HG02763 (cell line): ENCODE results near the gene ALDOC.
"Not testable (repeated sequence)": the region's sequence is repeated elsewhere in the genome, so short reads cannot be mapped to it uniquely, and the experiment has no call there.

Experiments used
- ATAC-seq: cut with Tn5 transposase; IDR thresholded peaks from one replicate; pipeline ENCODE4 v1.9.1; 2021; ENCODE audit warnings: mild to moderate bottlenecking, moderate library complexity; ENCODE audit not compliant: unreplicated experiment

The ALDOC gene

DNA sequence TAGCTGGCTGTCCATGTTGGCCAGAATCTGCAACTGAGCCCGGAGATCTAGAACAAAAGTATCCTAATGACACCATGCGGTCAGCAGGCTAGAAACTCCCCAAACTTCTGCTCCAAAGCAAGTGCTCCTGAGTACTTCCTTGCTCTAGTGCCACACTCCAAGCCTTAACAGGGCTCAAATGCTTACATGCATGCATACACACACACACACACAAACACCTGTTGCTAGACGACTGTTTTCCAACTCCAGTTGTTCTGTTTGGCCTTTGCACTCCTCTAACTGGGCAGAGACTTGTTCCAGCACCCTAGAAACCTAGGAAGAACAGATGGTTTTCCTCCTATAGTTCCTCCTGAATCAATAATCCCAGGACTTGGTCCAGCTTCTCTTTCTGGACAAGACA, 7.7 kb upstream of the ALDOC start:
- no peak for ATAC-seq

DNA sequence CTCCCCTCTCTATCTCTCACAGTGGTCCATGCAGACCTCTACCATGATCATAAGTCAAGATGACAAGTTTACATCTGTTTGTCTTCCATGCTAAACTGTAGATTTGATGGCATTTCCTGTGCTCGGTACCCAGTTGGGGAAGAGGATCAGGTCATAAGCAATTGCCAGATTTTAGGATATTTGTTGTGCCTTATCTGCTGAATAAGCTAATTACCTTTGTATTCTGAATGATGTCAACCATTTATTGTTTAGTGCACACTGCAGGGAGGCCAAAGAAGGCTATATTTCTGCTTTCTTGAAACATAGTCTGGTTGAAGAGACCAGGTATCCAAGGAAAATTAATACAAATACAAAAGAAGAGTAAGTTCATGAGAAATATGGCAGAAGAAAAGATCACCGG, 5.8 kb upstream of the ALDOC start:
- ATAC-seq = no peak

DNA sequence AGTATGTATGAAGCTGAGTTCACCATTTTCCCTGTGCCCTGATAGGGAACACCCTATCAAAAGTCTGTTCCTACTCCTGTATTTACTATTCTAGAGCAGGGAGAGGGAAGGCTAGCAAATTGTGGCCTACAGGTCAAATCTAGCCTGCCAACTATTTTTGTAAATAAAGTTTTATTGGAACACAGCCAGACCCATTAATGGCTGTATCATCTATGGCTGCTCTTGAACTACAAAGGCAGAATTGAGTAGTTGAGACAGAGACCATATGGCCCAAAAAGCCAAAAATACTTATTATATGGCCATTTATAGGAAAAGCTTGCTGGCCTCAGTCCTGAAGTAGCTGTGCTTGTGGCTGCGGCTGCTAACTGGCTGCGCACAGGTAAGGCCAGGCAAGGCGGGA, 4.3 kb upstream of the ALDOC start:
- no peak for ATAC-seq

DNA sequence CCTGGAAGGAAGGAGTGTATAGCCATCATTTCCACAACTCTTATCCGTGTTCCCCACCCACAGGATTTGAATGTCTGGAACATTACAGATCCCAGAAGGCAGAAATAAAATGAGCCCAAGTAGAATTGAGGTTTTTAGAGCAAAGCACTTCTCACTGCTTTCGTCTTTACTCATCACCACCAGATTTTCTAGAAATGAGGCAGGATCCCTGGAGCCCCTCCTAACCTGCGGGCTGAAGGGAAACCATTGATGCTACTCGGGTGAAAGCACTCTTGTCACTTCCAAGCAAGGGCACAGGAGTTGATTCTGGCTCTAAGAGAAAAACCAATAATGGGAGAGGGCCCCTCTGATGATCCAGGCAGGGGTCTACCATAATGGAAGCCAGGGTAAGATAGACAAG, 2.8 kb upstream of the ALDOC start:
- ATAC-seq = no peak

DNA sequence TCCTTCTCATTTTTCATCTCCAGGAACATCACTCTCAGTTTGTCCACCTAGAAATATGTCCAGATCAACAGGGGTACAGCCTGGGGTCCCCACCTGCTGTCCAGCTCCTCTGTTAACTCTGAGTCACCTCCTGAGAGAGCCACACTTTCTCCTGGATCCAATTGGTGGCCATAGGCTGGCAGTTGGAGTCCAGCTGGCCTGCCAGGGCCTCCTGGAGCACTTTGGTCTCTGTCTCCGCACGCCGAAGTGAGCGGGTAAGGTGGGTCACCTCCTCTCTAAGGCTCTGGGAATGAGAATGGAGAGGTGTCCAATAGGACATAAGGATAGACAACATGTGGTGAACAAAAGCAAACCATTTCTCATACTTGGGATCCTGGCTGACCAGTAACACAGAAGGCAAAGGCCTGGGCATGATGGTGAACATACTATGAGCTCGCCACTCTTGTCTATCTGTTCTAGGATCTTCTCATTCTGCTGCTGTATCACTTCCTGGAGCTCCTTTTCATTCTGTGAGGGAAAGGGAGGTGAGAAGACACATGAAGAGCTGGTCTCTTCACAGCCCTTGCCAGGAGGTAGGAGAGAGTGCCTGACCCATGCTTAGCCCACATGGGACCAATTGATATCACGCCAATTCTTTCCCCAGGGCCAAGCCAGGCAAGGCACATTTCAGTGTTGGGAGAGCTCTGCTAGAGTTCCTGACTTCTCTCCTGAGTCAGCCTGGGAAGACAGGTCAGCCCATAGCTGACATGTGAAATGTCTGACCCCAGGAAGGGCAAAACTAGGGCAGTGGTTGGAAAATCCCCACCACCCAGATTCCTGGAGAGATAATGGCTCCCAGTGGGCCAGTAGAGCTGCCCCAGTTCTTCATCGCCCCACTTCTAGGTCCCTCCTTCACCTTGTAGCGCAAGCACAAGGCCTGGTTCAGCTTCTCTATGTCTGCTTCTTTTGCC, 1.8 kb upstream of the ALDOC start:
- ATAC-seq = no peak

DNA sequence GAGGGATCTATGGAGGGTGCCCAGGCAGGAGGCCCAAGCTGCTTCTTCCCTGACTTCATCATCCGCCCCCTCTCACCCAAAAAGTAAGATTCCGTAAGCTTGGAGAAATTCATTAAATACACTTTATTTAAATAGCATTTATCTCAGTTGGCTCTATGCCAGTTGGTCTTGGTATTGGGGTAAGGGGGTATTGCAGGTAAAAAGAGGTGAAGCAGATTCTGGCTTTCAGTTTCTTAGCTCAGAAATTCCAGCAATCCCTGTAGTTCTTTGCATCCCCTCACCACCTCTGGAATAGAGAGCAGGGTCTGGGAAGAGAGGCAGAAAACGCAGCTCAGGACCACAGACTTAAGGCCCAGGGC, 750 bp upstream of the ALDOC start:
- no peak for ATAC-seq

DNA sequence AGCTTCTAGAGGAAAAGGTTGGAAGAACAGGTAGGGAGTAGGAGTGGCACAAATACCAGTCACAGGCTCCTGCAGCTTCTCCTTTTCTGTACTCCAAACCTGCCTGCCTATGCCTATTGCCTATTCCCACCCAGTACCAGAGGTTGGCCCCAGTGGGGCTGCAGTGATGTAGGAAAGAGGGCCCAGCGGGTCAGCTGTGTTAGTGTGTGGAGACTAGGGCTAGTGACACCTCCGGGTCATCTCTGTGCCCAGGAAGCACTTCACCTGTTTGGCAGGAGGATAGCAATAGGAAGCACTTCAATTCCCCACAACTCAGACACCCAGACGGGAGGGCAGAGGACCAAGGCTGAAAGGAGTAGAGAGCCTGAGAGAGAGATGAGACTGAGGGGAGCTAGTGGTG, 679 bp downstream of the ALDOC start:
- not testable (repeated sequence) for ATAC-seq

DNA sequence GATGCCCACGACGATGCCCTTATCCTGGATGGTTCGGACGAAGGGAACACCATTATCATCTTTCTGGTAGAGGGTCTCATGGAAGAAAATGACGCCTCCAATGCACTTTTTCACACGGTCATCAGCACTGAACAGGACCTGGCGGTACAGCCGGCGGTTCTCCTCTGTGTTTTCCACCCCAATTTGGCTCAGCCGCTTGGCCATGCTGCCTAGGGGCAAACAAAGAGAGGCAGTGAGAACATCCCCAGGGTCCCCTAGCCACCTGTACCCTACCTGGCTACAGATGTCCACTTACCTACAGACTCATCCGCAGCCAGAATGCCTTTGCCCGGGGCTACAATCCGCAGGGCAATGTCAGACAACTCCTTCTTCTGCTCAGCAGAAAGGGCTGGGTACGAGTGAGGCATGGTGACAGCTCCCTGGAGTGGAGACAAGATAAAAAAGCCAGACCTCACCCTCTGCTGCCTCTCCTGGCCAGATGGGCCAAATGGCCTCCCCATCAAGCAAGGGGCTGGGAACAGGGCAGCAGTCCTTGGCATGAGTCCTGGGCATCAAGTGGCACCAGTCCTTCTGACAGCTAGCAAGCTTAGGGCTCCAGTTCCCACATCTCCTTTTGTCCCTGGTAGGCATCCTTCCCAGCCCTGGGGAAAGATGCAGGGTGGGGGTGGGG, 1.4 kb downstream of the ALDOC start:
- no peak for ATAC-seq

DNA sequence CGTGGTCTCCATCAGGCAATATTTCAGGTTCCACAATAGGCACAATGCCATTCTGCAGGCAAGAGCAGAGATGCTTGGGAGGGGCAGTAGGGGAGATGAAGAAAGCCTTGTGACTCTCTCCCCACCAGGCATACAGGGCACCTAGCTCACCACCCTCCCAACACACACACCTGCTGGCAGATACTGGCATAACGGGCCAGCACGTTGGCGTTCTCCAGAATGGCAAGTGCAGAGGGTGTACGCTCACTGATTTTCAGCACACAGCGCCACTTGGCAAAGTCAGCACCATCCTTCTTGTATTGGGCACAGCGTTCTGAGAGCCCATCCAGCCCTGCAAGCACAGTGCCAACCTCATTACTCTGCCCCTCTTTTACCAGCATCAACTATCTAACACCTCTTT, 2.2 kb downstream of the ALDOC start:
- no peak for ATAC-seq

DNA sequence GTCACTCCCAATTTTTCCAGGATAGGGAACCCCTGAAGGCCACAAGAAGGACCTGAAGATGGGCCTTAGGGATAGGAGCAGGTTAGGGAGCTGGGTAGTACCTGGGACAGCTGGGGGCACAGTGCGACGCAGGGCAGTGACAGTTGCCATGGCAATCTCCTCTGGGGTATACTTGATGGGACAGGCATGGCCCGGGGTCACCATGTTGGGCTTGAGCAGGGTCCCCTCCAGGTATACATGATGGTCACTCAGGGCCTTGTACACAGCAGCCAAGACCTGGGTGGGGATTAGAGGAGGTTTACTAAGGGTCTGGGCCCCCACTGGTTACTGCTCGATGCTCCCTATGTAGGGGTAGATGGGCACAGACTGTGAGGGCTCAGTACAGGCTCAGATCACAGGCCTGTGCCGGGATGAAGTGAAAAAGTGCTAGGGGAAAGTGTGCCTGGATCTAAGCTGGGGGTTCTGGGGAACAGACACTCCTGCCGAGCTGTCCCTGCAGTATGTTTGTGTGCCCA, 2.7 kb downstream of the ALDOC start:
- ATAC-seq = no peak

DNA sequence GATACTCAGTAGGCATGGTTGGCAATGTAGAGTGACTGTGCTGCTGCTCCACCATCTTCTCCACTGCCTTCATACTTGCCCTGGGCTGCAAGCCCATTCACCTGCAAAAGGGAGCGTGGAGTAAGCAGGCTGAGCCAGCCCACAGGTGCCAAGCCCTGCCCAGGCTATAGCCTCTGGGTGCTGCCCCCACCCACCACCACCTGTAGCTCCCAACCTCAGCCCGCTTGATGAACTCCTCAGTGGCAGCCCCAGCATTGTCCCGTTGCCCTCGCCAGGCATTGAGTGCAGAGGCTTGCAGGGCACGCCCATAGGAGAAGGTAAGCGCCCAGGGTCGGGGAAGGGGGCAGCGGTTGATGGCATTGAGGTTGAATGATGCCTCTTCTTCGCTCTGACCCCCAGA, 3.2 kb downstream of the ALDOC start:
- no peak for ATAC-seq

DNA sequence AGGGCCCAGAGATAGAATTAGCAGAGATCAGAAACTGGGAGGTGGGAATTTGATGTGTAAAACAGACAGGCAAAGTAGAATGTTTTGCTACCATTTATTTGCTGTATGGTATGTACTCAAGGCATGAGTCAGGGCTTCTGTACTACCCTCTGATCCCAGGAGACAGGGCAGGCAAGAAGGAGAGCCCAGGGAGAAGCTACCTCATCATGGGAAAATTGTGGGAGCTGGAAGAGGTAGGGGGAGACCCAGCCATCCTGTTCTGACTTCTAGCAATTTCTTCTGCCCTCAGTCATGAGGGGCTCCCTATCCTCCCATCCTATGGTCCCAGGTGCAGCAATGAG, 3.7 kb downstream of the ALDOC start:
- no peak for ATAC-seq

DNA sequence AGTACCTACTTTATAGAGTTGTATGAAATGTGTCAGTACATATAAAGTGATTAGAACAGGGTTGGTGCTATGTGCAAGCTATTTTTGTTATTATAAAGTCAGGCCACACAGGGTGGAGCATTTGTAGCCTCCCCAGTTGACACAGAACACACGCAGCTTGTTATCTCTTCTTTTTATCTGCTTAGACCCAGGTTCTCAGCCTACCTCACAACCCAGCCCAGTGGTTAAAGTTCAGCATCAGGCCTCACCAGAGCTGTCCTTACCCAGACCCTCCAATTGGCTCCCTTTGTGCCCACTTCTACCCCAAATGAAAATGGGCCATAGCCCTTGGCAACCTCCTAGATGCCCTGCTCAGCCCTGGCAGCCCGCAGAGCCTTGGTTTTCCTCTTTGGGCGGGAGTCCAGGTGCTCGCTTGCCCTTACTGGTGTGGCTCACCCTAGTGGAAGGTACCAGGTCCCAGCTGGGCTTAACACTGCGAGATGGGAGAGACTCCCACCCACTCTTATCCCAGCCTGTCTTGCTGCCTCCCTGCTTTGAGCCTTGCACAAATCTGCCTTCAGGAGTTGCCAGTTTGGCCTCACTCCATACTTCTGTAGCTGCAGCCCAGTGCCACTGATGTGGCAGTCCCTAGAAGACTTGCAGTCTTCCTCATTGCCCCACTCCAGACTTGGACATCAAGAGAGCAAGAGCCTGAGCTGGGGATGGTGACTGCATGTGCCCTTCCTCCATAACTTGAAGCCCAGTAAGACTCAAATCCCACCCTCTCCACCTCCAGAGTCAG, 4.2 kb downstream of the ALDOC start:
- no peak for ATAC-seq

DNA sequence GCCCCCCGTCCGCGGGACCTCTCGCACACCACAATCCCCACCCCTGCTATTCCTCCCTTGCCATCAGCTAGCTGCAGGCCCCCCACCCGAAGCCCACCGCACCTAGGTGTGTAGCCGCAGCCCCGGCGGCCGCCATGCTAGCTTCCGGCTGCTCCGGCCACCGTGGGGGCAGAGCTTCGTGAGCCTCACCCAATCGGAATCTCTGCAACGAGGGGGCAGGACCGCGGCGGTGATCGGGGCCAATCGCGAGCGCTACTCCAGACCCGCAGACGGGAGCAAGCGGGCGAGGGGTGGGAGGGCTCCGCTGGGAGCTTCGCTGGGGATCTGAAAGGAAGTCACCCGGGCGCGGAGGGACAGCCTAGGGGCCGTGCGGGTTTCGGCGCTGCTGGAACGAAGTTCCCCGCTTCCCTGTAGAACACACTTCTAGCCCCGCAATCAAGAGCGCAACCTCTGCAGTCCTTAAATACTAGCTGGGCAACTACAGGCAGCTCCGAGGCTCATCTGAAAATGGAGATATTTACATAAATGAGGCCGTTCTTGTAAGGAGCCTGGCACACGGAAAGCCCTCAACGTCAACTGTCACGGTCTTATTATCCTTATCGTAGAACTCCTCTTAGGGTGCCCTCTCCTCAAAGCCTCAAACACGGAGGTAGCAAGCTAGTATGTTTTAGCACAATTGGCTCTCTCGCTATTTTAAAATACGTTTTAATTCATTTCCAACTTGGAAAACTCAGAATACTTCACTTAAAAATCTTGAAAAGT, 5.2 kb downstream of the ALDOC start, which contains the start of gene PIGS:
Gene PIGS (minus strand): TSS at position 164 of the 762 bp plus-strand sequence. CDS start 28 bp downstream, at position 136.
- ATAC-seq = peak; percentile 79

DNA sequence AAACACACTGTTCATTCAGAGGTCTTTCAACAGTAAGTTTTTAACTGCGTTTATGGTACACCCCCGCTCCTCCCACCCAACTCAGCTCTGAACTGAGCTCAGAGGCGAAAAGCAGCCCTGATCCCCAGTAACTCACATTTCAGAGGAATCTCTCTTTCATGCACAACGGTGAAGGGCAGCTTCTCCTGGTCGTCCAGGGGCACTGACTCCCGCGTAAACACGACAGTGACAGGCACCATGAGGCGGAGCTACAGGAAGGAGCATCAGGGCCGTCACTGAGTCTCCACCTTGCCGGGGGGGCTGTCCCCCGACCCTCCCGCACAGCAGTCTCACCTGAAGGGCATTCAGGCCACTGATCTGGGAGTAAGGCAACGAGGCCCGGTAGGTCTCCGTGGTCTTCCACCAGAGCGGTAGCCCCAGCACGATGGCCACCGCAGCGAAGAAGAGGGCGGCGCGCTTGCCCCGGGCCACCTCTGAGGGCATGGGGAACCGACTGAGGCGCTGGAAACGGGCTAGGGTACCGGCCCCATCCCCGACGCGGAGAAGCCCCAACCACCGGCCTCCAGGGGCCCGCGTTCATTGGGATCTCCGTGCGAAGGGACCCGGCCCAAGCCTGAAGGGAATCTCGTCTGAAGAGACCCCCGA, 5.9 kb downstream of the ALDOC start:
- ATAC-seq = peak; percentile 15

DNA sequence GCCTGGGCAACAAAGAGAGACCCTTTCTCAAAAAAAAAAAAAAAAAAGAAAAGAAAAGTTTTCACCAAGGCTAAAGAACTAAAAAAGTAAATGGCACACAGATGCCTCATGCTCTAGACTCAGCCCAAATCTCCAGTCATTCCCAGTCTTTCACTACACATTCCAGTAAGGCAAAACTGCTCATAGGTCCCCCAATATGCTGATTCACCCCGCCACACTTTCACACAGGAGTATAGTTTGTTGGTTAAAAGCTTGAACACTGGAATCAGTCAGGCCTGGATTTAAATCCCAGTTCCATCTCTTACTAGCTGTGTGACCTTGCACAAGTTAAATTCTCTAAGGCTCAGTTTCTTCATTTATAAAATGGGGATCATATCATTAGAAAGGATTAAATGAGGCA, 7.2 kb downstream of the ALDOC start:
- ATAC-seq = no peak

DNA sequence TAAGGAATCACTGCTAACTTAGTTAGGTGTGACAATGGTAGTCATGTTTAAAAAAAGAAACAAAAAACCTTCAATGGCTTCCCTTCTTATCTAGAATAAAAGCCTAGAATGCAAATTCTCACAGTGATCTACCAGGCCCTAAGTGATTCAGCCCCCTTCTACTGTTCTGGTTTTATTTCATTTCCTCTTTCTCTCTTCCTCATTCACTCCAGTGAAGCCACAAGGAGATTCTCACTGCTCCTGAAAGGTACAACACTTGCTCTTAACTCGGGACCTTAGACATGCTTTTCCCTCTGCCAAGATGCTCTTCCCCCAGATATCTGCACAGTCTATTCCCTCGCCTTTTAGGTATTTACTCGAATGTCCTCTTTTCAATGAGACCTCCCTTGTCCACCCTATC, 9.1 kb downstream of the ALDOC start:
- no peak for ATAC-seq

DNA sequence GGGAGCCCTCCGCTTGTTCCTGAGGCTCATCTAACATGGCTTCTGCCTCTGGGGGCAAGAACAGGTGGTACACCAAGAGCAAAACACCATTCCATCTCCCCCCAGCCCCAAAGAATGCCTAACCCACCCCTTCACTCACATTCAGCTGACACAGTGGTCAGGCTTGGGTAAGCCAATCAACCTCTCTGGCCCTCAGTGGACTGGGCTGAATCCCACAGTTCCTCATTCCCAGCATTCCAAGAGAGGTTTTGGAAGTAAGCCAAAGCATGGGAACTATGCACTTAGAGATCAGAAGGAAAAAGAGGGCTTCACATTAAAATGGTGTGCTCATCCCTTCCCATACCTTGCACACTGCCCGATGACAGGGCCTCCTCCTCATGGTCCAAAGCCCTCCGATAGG, 13.2 kb downstream of the ALDOC start:
- no peak for ATAC-seq

DNA sequence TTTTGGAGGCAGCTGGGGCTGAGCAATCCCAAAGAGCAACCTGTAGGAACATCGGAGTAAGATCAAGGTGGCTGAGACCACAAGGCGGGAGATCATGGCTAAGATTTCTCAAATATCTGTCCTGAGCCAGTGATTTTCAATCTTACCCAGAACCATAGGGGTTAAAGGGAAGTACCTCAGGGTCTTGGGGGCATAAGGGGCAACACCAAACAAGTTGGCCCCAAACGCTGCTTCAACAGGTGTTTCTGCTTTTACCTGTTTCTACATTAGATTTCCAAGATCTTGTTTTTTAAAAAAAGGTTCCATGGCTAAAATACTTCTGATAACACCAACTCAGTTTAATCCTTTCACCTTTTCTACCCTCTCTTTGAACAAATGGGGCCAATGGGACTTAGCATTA, 21.7 kb downstream of the ALDOC start:
- ATAC-seq = no peak

DNA sequence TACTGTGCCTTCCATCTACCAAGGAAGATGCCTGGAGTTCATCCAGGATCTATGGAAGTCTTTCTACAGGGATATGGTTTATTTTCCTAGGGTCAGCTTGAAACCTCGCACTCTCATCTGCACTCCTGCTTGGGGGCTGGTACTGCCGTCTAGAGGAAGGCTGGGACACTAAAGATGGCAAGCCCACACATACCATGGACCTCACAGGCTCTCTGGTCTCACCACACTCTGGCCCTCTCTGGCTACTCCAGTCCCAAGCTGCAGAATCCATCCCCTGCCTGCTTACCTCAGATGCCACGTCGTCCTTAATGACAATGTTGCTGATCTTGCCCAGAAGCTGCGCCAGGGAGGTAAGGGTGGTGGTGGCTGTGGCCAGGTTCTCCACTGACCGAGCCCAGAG, 22.1 kb downstream of the ALDOC start:
- ATAC-seq = no peak
